PC-3 (cell line): Measurements from ENCODE around the gene TSPAN13.

Source experiments
- EZH2phosphoT487 ChIP-seq: fragments of 300-600 bp; sonication (generic); IDR thresholded peaks from 2 replicates; pipeline ENCODE4 v1.6.1; 2018; ENCODE audit warnings: mild to moderate bottlenecking, antibody characterized with exemption, low read length, borderline replicate concordance
- TF ChIP-seq, protein P1 (sequence below): fragments of 300-600 bp; sonication (generic); conservative IDR thresholded peaks from 2 replicates; pipeline ENCODE4 v1.5.1; 2017; ENCODE audit warnings: antibody characterized with exemption, low read depth, mild to moderate bottlenecking, low read length

DNA sequence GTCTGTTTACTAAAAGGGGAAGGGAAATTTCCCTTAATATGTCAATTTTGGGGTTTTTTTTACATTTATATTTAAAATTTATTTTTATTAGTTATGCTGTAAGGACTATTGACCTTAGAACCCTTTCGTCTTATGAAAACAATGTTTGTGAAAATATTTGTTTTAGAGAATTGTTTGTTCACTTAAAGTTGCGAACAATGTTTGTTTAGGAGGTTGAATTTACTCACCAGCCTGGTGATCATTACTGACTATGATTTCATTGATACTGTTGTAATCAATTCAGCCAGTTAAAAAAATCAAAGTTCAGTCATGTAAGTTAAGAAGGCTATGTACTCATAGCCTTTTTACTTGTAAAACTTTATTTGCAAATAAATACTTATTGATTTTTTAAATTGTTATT, 27.4 kb upstream of the TSPAN13 start:
- TF ChIP-seq, protein P1, sequence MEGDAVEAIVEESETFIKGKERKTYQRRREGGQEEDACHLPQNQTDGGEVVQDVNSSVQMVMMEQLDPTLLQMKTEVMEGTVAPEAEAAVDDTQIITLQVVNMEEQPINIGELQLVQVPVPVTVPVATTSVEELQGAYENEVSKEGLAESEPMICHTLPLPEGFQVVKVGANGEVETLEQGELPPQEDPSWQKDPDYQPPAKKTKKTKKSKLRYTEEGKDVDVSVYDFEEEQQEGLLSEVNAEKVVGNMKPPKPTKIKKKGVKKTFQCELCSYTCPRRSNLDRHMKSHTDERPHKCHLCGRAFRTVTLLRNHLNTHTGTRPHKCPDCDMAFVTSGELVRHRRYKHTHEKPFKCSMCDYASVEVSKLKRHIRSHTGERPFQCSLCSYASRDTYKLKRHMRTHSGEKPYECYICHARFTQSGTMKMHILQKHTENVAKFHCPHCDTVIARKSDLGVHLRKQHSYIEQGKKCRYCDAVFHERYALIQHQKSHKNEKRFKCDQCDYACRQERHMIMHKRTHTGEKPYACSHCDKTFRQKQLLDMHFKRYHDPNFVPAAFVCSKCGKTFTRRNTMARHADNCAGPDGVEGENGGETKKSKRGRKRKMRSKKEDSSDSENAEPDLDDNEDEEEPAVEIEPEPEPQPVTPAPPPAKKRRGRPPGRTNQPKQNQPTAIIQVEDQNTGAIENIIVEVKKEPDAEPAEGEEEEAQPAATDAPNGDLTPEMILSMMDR = no peak
- no peak for TF ChIP-seq EZH2phosphoT487
